ENCODE results near the gene BRINP1.

BRINP1 gene

DNA sequence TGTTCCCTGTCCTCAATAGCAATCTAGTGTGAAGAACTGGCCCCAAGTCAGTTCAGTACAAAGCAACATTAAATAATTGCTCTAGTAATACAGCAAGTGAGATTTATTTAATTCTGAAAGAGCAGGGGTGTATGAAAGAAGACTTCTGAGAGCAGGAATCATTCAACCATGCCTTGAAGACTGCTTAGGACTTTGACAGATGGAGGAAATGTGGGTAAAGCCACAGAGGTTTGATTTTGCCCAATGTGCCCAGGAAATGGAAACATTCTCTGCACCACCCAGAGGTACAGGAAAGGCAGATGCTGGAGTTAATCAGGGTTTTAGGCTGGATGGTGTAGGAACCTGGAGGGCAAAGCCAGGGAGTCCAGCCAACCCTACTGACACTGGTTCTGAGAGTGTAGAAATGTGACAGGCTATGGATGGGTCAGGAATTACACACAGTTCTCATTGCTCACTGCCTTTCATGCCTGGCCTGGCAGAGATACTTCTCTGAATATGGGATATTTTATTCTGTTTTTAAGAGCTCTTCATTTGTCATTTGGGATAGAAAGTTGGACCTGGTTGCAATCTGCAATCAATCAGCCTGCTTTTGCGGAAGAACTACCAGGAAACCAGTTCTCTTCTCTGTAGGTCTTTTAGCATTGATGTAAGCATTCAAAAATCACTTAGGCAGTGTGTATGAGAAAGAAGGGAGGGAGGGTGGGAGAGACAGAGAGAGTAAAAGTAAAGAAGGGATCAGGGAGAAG lies 88.3 kb downstream of the BRINP1 start:
- DNase-seq = no peak

DNA sequence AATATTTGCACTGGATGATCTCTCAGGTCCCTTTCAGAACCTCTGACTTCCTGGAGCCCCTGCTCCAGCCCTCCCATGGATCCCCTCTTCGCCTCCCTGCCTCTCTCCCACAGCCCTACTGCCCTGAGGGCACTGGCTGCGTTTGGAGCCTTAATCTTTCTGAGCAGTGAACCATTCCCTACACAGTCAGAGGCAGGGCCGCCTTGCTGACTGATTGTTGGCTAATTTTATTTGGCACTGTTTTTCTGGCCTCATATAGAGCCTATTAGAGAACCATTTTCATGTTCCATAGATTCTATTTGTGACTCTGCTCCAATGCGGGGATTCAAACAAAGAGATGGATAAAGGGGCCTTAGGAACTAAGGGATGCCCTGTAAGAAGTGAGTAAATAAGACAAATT lies 91.1 kb downstream of the BRINP1 start:
- DNase-seq = no peak

DNA sequence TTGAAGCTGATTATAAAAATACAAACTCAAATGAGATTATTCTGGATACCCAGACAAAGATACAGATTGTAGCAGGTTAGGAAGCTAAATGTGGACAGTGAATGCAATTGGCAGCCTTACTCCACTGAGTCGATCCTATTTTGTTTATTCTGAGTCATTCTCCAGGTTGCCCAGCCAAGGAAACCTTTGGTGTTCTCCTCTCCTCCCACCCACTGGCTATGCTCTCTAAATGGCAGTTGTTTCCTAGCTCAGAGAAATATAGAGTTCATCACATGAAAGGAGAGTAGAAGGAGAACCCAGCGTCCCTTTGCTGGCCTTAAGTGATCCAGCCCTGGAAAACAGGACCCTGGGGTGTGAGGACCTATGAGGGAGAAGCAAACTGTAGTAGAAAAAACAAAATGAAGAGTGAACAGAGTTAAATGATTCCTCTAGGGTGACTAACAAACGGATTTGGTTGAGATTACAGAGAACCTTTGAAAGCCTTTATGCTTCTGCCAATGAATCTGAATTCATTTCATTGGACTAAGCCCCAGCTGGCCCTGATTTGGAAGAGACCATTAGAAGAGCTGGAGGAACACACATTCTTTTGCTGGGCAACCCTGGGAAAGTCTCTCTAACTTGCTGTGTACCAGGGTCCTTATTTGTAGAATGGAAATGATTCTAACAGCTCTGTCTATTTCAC lies 95.1 kb downstream of the BRINP1 start:
- DNase-seq = no peak

DNA sequence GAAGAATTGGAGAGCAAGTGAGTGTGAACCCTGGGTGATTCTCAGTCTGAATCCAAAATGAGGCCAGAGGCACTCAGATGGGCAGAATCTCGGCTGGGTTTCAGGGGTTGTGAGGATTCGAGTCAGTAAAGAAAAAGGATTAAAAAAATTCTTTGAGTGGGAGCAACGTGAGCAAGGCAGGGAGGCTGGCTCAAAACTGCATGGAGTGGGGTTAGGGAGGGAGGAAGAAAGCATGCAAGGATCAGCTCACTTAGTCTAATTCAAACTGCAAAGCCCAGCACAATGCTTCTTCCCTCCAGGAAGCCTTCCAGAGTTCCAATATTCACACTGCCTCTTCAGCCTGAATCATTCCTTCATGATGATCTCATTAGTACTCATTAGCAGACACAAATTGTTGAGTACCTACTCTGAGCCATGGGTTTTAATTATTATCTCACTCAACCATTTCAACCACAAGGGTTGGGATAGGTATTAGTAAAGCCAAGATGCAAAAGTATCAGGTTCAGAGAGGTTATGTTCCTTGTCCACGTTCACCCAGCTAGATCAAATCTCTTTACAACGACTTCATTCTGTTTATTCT lies 95.8 kb downstream of the BRINP1 start:
- no peak for DNase-seq

DNA sequence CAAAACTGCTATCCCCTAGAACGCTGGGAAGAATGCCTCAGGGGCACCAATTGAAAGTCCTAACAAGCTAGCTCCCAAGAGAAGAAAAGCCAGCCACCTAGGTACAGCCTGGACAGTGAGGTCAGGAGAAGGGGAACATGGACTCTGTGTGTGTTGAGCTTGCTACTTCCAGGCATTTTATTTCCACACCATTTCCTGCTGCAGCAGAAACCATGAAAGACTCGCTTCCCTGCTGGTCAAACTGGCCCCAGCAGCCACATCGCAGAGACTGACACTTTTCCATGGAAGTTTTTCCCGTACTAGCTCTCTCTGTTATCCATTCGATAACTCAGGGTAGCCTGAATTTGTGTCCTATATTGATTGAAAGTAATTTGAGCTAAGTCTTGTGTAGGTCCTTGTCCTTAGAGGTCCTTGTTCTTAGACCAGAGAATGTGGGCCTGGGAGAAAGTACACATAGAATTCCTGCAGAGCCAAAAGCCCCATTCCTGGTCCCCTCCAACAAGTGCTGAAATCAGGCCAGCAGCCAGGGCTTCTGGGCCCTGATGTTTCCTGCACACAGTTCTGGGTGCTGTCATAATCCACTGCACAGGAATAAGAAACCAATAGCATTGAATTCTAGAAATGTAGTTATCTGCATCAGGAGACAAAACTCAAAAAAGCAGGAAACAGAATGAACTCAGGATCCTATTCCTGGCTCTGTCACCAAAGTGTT lies 96.6 kb downstream of the BRINP1 start:
- no peak for DNase-seq

DNA sequence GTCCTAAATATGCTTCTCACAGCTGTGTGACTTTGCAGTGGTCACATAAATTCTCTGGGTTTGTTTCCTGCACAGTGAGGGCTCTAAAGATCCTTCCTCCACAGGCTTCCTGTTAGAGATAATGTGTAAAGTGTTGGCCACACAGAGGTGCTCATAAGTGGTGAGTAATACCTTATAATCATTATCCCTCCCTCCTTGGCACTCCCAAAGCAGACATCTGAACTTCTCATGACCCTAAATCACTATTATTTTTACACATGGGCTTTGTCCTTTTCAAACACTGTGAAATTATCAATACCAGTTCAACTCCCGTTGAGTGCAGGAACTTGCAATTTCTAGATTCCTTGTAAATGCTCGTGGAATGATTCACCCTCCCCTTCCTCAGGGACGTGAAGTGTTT lies 100.2 kb downstream of the BRINP1 start:
- DNase-seq = no peak

DNA sequence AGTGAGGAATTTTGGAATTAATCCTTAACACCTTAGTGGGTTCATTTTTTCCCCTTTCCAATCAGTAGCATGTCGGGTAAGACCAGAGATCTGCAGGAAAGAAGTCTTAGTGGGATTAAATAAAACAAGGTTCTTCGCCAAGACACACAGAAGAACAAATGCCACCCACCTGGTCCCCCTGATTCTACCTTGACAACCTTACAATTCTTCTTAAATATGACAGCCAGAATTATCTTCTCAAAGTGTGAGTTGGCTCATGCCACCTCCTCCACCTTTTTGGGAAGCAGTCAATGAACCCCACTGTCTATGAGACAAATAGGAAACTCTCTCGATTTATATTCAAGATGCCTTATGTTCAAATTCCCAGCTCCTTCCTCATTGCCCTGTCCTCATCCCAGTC lies 105.1 kb downstream of the BRINP1 start:
- DNase-seq = no peak

DNA sequence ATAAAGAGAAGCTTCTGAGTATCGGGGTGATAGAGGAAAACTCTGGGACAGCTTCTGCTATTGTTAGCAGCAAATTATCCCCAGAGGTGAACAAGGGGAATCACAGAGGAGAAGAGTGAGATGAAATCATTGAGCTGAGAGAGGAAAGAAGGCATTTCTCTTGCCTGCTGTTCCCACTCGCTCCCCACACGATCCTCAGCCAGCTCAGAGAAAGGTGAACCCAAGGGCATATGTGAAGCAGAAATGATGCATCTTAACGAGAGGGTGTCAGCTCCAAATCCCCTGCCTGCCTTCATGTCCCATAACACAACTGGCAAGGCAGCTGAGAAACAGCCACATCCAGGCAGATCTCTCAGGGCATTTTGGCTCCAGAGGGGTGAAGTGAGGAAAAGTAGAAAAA lies 111.6 kb downstream of the BRINP1 start:
- DNase-seq = no peak

DNA sequence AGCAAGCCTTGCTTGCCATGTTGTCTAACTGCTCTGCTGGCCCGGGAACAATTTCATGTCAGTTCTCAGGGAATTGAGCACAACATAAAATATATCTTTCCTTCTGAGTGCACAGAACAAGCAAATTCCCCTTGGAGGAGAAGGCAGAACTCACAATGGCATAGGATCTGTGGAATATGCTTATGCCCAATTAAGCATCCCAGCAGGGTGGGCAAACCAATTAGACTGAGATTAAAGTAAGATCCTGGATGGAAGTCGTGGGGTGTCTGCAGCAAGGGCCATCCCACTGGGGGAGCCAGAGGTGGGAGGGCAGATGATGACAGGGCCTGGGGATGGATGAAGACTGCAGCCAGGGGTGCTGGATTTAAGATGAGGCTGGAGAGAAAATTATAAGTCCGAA lies 114.1 kb downstream of the BRINP1 start:
- DNase-seq = no peak

DNA sequence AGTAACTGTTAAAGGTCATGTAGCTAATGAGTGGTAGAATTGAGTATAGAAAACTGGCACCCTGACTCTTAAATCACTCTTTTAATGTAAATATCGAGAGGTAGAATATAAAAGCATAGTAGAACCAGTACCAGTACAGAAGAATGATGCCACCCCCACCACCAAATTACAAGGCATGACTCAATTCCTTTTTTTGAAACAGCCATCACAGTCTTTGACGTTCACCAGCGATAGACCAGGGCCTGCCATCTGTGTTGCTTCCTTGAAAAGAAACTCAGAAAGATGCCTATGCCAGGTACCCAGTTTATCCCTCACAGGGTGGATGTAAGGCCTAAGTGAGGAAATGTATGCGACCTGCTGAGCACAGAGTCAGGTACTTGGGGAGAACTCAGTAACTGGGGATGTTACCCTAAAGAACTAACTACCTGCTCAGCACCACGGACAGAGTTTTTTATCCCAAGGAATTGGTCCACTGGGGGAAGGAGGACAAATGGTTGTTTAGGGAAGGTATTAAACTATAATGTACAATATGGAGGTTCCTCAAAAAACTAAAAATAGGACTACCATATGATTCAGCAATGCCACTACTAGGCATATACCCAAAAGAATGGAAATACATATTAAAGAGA lies 116.5 kb downstream of the BRINP1 start:
- DNase-seq = no peak

DNA sequence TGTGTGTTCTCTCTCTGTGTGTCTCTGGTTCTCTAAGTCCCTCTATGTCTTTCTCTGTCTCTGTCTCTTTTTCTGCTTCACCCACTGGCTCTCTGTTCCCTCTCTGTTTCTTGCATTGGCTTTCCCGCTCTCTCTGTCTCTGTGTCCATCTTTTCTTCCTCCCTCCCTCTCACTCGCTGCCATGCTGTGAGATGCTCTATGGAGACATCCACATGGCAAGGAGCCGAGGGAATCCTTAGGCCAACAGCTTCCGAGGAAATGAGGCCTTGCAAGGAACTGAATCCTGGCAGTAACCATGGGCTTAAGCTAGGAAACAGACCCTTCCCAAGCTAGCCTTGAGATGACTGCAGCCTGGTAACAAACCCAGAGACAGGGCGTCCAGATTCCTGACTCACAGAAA lies 117.3 kb downstream of the BRINP1 start:
- DNase-seq = no peak

DNA sequence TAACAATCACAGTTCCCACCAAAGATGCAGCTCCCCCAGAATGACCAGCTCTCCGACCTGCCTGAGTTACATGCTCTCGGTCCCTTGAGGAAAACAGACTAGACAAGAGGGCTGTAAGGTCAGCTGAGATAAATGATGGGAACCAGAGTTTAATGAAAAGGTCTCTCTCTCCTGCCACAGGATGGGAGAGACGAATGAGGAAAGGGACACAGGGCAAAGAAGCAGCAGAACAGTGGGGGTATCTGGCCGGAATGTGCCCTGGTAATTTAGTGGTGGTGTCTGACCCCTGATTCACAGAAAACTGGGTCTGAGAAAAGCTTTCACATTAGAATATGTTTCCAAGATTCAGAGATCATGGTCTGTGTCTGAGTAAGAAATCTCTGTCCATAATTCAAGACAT lies 118.5 kb downstream of the BRINP1 start:
- no peak for DNase-seq

DNA sequence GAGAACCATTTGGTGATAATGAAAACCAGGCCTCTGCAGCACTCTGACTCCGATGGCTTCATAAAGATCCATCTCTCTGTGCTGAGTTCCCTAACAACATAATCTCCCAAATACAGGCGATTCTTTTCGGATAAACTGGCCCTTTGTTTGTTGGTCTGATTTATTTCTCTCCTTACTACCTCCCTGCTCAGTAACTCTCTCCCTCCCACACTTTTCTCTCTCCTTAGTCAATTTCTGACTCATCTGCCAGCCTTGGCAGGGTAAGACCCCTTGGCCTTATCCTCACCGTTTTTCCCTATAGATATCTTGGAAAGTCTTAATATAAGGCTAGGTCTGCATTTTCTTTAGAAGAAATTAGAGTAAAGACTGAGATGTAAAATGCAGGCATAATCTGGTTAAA lies 128.7 kb downstream of the BRINP1 start:
- DNase-seq = no peak

DNA sequence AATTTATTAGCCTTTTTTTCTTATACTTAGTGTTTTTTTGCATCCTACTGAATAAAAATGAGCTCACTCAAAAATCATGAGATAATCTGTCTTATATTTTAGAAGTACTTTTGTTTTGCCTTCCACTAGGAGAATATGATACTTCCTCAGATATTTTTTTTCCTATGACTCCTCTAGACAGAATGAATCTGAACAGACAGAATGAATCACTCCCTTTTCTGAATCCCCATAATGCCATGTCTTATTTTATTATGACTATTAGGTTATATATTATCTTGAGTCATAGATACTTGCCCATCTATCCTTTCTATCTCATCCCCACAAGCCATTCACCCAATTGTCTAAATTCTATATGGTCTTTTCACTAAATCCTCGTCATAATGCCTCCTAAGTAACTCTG lies 134.6 kb downstream of the BRINP1 start:
- no peak for DNase-seq

DNA sequence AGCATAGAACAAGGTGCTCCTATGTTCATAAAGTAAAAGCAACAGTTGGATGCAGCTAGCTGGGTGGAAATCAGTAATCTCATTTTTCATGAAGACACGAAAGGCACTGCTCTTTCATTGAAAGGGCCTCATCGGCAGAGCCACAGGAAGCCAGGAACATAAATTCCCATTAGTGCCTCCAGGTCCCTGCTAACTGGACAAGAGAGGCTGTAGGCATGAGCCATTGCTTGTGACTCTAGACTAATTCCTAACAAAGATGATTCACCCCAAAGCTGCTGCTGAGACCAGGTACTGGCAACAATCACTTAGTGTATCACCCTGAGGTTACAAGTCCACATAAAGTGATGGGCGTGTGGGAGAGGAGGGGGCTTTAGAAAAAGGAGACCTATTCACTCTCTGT lies 141.8 kb downstream of the BRINP1 start:
- DNase-seq = no peak

DNA sequence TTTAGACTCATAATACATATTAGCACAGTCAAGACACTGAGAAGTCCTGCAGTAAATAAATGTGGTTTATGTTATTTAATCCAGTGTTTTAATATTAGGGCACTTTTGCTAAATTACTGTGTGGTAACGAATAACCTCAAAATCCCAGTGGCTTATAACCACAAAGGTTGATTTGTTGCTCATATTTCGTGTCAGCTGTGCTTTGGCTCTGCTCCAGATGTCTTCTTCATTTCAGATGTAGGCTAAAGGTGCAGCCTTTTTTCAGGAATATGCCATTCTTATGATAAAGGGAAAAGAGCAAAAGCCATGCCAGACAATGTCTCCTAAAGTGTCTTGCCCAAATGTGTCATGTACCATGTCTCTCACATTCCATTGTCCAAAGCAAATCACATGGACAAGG lies 144.8 kb downstream of the BRINP1 start:
- DNase-seq = no peak

DNA sequence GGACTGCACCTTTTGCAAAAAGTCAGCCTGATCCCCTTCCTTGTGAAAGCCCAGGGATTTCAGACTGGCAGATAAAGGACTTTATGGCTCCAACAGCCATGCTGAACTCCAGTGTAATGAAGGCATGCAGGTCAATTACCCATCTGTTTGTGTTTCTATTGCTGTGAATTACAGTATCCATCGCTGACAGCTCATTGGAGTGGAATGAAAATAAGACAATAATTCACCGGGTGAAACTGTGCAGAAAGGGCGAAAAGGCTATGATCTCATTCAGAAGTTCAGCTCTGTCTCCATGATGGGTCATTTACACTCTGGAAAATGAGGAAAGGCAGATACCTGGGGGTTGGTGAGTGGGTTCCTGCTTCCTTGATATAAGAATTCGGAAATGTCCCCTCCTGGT lies 148.0 kb downstream of the BRINP1 start:
- no peak for DNase-seq

DNA sequence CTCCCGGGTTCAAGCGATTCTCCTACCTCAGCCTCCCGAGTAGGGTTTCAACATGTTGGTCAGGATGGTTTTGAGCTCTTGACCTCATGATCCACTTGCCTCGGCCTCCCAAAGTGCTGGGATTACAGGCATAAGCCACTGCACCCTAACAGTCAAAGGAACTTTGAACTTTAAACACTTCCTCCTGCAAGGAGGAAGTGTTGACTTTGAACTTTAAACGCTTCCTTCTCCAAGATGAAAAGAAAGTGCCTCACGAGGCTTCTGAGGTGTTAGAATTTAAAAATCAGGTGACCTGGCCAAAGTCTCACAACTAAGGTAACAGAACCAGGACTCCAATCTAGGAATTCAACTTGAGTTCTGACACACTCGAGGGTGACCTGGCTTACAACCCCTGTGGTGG lies 150.9 kb downstream of the BRINP1 start:
- DNase-seq = no peak

DNA sequence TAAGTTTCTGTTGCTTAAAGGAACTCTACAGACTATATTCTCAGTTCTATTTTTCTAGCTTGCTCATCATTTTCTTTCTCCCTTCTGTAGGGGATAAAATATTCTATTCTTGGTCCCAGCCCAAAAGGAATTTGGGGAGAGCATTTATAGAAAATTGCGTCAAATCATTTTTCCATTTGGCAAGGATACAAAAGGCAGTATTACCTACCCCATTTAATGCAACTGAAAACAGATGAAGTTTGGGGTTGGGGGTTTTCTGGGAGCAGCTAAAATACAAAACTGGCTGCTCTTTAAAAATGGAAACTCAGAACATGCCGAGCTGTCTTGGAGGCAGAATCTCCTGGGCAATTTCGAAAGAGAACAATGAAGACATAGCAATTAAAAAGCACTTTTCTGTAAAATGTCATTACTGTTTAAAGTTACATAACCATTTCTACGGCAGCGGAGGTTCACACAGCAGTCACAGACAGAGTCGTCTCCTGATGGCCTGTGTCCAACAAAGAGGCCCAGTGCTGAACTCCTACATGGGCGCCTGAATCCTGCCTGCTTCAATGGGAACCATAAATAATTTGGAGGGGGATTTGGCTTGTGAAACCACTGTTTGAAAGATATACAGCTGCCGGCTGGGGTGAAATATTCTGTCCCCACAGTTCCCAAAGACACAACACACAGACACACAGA lies 152.4 kb downstream of the BRINP1 start:
- DNase-seq = no peak

DNA sequence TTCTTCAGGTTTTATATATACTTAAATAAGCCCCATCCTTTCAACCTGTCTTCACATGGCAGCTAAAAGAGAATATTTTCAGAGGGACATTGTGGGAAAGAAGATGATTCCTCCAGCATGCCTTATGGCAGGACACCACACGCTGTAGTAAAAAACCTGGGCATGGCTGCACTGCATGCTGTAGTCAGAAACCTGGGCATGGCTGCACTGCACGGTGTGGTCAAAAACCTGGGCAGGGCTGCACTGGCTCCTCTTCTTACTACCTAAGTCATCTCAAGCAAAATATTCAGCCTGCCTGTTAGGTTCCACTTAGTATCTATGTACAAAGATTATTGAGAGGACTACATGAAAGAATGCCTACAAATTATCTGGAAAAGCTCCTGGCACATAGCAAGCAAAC lies 153.6 kb downstream of the BRINP1 start:
- DNase-seq = no peak

DNA sequence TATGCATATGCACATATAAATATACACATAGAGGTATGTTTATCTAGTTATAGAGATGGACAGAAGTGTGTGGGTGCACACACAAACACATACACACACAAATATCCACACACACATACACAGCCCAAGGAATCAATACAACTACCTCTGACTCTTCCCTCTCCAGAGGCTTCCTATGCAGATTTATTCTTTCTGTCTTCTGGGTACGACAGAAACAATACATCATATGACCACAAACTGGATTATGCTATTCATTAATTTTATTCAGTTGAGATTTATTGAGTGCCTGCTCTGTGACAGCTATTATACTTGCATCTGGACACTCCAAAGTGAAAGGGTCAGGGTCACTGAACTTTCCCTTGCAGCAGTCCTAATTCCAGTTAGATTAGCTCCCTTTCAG lies 155.8 kb downstream of the BRINP1 start:
- DNase-seq = no peak

DNA sequence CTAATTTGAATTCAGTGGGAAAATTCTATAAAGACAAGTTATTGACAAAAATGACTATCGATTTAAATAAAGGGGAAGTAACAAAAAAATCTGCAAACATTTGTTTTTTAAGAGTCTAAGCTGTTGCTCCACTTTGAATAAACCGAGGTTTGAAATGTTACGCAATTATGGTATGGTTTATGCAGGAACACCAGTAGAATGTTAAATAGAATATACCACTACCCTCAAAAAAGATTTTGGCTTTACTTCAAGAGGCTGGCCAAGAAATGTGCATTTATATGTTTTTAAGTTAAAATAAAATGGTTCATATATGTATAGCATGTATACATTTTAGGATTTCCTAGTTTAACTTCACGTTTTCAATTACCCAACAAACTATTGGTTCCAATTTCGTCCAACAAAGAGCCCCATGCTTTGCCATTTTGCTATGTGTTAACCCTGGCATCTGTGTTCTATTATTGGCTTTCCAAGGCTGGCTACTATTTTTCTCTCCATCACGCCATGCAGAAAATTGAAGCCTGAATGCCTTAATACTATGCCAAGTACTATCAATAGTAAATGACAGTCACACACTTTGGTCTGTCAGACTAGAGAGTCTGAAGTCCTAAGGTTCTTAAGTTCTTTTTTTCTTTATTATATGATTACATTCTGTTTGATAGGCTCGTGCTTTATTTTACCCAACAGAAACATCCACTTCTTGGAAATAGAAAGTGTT lies 171.2 kb downstream of the BRINP1 start:
- DNase-seq = no peak

All from CD4-positive, alpha-beta T cell treated with Interleukin-15 for 1 hour (primary cell).